ENCODE data around the gene LSM6.

The LSM6 gene

GRCh38 chr4:146194212-146194611, 18.7 kb downstream of the LSM6 start:
- H3K36me3 Mint-ChIP-seq (ENCODE audit: insufficient read depth), result peaks cover 21% of the 10 kb centered on the region
- no peaks in the 10 kb centered on the region for H3K27me3 Mint-ChIP-seq
- H3K4me3 Mint-ChIP-seq, result no peak overlapping the region
- ATAC-seq (replicated peaks) (no peak), DNase-seq (no peak)
- H3K9me3 Mint-ChIP-seq, result no peaks in the 10 kb centered on the region
- H3K27ac Mint-ChIP-seq, result no peak overlapping the region
- H3K4me1 Mint-ChIP-seq (ENCODE audit: low read depth in 2 of 2), result no peaks in the 10 kb centered on the region

GRCh38 chr4:146202665-146203064, 27.1 kb downstream of the LSM6 start:
- ATAC-seq (replicated peaks) (no peak), DNase-seq (no peak)
- Mint-ChIP-seq H3K36me3 (ENCODE audit: insufficient read depth) (peaks cover 3% of the 10 kb centered on the region), H3K27me3 (no peaks in the 10 kb centered on the region), H3K4me1 (ENCODE audit: low read depth in 2 of 2) (no peaks in the 10 kb centered on the region), H3K27ac (no peak overlapping the region), H3K4me3 (no peak overlapping the region), H3K9me3 (peaks cover 0 to 2% of the 10 kb centered on the region in 2 donors)

- peaks cover 0 to 2% of the 10 kb centered on the region in 2 donors for H3K9me3 Mint-ChIP-seq
- H3K27ac Mint-ChIP-seq, result no peak overlapping the region
- DNase-seq (no peak), ATAC-seq (replicated peaks) (no peak)
- no peak overlapping the region for H3K4me3 Mint-ChIP-seq
- no peaks in the 10 kb centered on the region for H3K27me3 Mint-ChIP-seq
- H3K4me1 Mint-ChIP-seq (ENCODE audit: low read depth in 2 of 2), result no peaks in the 10 kb centered on the region
- H3K36me3 Mint-ChIP-seq (ENCODE audit: insufficient read depth), result no peaks in the 10 kb centered on the region
These were observed 31.9 kb downstream of the LSM6 start for GRCh38 chr4:146207410-146207809.

- H3K27ac Mint-ChIP-seq, result no peak overlapping the region
- DNase-seq (no peak), ATAC-seq (replicated peaks) (no peak)
- H3K4me1 Mint-ChIP-seq (ENCODE audit: low read depth in 2 of 2), result no peaks in the 10 kb centered on the region
- H3K9me3 Mint-ChIP-seq, result no peaks in the 10 kb centered on the region
- H3K36me3 Mint-ChIP-seq (ENCODE audit: insufficient read depth), result no peaks in the 10 kb centered on the region
- H3K27me3 Mint-ChIP-seq, result no peaks in the 10 kb centered on the region
- no peak overlapping the region for H3K4me3 Mint-ChIP-seq
These were observed 35.4 kb downstream of the LSM6 start for GRCh38 chr4:146210890-146211289.

- H3K4me1 Mint-ChIP-seq (ENCODE audit: low read depth in 2 of 2), result no peaks in the 10 kb centered on the region
- ATAC-seq (replicated peaks) (no peak), DNase-seq (no peak)
- no peaks in the 10 kb centered on the region for H3K36me3 Mint-ChIP-seq (ENCODE audit: insufficient read depth)
- H3K9me3 Mint-ChIP-seq, result no peaks in the 10 kb centered on the region
- no peak overlapping the region for H3K27ac Mint-ChIP-seq
- no peak overlapping the region for H3K4me3 Mint-ChIP-seq
- H3K27me3 Mint-ChIP-seq, result no peaks in the 10 kb centered on the region
These were observed 35.9 kb downstream of the LSM6 start for GRCh38 chr4:146211440-146211839.

- DNase-seq (no peak), ATAC-seq (replicated peaks) (no peak)
- Mint-ChIP-seq H3K4me1 (ENCODE audit: low read depth in 2 of 2) (no peaks in the 10 kb centered on the region), H3K9me3 (no peaks in the 10 kb centered on the region), H3K27ac (no peak overlapping the region), H3K4me3 (no peak overlapping the region), H3K27me3 (no peaks in the 10 kb centered on the region), H3K36me3 (ENCODE audit: insufficient read depth) (no peaks in the 10 kb centered on the region)
These were observed 37.3 kb downstream of the LSM6 start for GRCh38 chr4:146212781-146213180.

GRCh38 chr4:146214238-146214637, 38.7 kb downstream of the LSM6 start, which contains the start of gene REELD1:
REELD1 (plus strand) TSS chr4:146214538; CDS start chr4:146216953, 2,415 bp downstream.
- no peaks in the 10 kb centered on the region for H3K9me3 Mint-ChIP-seq
- H3K4me1 Mint-ChIP-seq (ENCODE audit: low read depth in 2 of 2), result no peaks in the 10 kb centered on the region
- ATAC-seq (replicated peaks) (no peak), DNase-seq (no peak)
- H3K27ac Mint-ChIP-seq, result no peak within 1 kb of the TSS
- H3K36me3 Mint-ChIP-seq (ENCODE audit: insufficient read depth), result no peaks in the 10 kb centered on the region
- no peak within 1 kb of the TSS for H3K4me3 Mint-ChIP-seq
- H3K27me3 Mint-ChIP-seq, result no peaks in the 10 kb centered on the region

GRCh38 chr4:146222313-146222712, 46.8 kb downstream of the LSM6 start:
- H3K4me3 Mint-ChIP-seq, result no peak overlapping the region
- DNase-seq (no peak), ATAC-seq (replicated peaks) (no peak)
- no peaks in the 10 kb centered on the region for H3K4me1 Mint-ChIP-seq (ENCODE audit: low read depth in 2 of 2)
- peaks cover 0 to 11% of the 10 kb centered on the region in 2 donors for H3K27me3 Mint-ChIP-seq
- no peaks in the 10 kb centered on the region for H3K9me3 Mint-ChIP-seq
- no peak overlapping the region for H3K27ac Mint-ChIP-seq
- no peaks in the 10 kb centered on the region for H3K36me3 Mint-ChIP-seq (ENCODE audit: insufficient read depth)

- H3K27me3 Mint-ChIP-seq, result peaks cover 0 to 20% of the 10 kb centered on the region in 2 donors
- no peak for DNase-seq
- no peak overlapping the region for H3K4me3 Mint-ChIP-seq
- no peaks in the 10 kb centered on the region for H3K4me1 Mint-ChIP-seq (ENCODE audit: low read depth in 2 of 2)
- H3K9me3 Mint-ChIP-seq, result no peaks in the 10 kb centered on the region
- ATAC-seq (replicated peaks), result no peak
- no peaks in the 10 kb centered on the region for H3K36me3 Mint-ChIP-seq (ENCODE audit: insufficient read depth)
- H3K27ac Mint-ChIP-seq, result no peak overlapping the region
These were observed 48.9 kb downstream of the LSM6 start for GRCh38 chr4:146224326-146224966.

- no peak overlapping the region for H3K27ac Mint-ChIP-seq
These were observed 53.9 kb downstream of the LSM6 start for GRCh38 chr4:146229406-146229805.

GRCh38 chr4:146232131-146232722, 56.7 kb downstream of the LSM6 start:
- Mint-ChIP-seq H3K9me3 (no peaks in the 10 kb centered on the region), H3K27ac (no peak overlapping the region), H3K4me3 (no peak overlapping the region), H3K4me1 (ENCODE audit: low read depth in 2 of 2) (no peaks in the 10 kb centered on the region), H3K27me3 (peaks cover 10 to 41% of the 10 kb centered on the region in 2 donors), H3K36me3 (ENCODE audit: insufficient read depth) (no peaks in the 10 kb centered on the region)
- no peak for DNase-seq
- no peak for ATAC-seq (replicated peaks)

More at GRCh38 chr4:146229406-146229805, 53.9 kb downstream of the LSM6 start:
- H3K4me3 Mint-ChIP-seq, result no peak overlapping the region
- peaks cover 0 to 18% of the 10 kb centered on the region in 2 donors for H3K27me3 Mint-ChIP-seq
- no peaks in the 10 kb centered on the region for H3K36me3 Mint-ChIP-seq (ENCODE audit: insufficient read depth)
- no peaks in the 10 kb centered on the region for H3K9me3 Mint-ChIP-seq
- ATAC-seq (replicated peaks), result no peak
- H3K4me1 Mint-ChIP-seq (ENCODE audit: low read depth in 2 of 2), result no peaks in the 10 kb centered on the region
- DNase-seq, result no peak

GRCh38 chr4:146235654-146236177, 60.2 kb downstream of the LSM6 start:
- H3K27me3 Mint-ChIP-seq, result peaks cover 17 to 31% of the 10 kb centered on the region in 2 donors
- H3K27ac Mint-ChIP-seq, result no peak overlapping the region
- no peaks in the 10 kb centered on the region for H3K4me1 Mint-ChIP-seq (ENCODE audit: low read depth in 2 of 2)
- DNase-seq (no peak), ATAC-seq (replicated peaks) (no peak)
- no peak overlapping the region for H3K4me3 Mint-ChIP-seq
- no peaks in the 10 kb centered on the region for H3K9me3 Mint-ChIP-seq
- H3K36me3 Mint-ChIP-seq (ENCODE audit: insufficient read depth), result no peaks in the 10 kb centered on the region

GRCh38 chr4:146236216-146236615, 60.7 kb downstream of the LSM6 start:
- H3K27ac Mint-ChIP-seq, result no peak overlapping the region
- DNase-seq (no peak), ATAC-seq (replicated peaks) (no peak)
- no peaks in the 10 kb centered on the region for H3K9me3 Mint-ChIP-seq
- no peaks in the 10 kb centered on the region for H3K36me3 Mint-ChIP-seq (ENCODE audit: insufficient read depth)
- no peaks in the 10 kb centered on the region for H3K4me1 Mint-ChIP-seq (ENCODE audit: low read depth in 2 of 2)
- H3K27me3 Mint-ChIP-seq, result peaks cover 17 to 31% of the 10 kb centered on the region in 2 donors
- H3K4me3 Mint-ChIP-seq, result no peak overlapping the region

- Mint-ChIP-seq H3K27me3 (peaks cover 17 to 30% of the 10 kb centered on the region in 2 donors), H3K36me3 (ENCODE audit: insufficient read depth) (no peaks in the 10 kb centered on the region), H3K9me3 (no peaks in the 10 kb centered on the region), H3K27ac (no peak overlapping the region), H3K4me3 (no peak overlapping the region), H3K4me1 (ENCODE audit: low read depth in 2 of 2) (no peaks in the 10 kb centered on the region)
- DNase-seq, result no peak
- no peak for ATAC-seq (replicated peaks)
These were observed 61.6 kb downstream of the LSM6 start for GRCh38 chr4:146237092-146237491.

Measured in effector memory CD8-positive, alpha-beta T cell (primary cell).